Small intestine (tissue), 16 donors: ENCODE data around the gene PDCD5. TPM values are rescaled to one million over a fixed set of nuclear protein-coding genes. Genes with fewer than 3 reads are reported as not detected.
"Not testable (repeated sequence)": the region's sequence is repeated elsewhere in the genome, so short reads cannot be mapped to it uniquely, and the experiment has no call there.

Source experiments
- DNase-seq, 2 donors: peaks; one replicate each; pipeline versions ENCODE4 v3.0.0 to v3.0.0-alpha.2; 2013
- FAIRE-seq: peaks from 2 replicates; lab custom pipeline; 2012; peaks lifted over from hg19 to GRCh38; lab: Jason Lieb, UNC
- H3K27ac ChIP-seq, 3 donors: one replicate each; pipeline ENCODE4 v1.5.1; 2013; ENCODE audit warnings: low read length in 2 of 3, mild to moderate bottlenecking in 2 of 3, control low read depth in 1 of 3, inconsistent platforms in 1 of 3, low read depth in 1 of 3, moderate library complexity in 1 of 3
- H3K27me3 ChIP-seq, 3 donors: one replicate each; pipeline ENCODE4 v1.6.1; 2013; ENCODE audit warnings: low read length in 3 of 3, inconsistent platforms in 1 of 3; ENCODE audit not compliant: control insufficient read depth in 3 of 3, insufficient read depth in 3 of 3
- H3K36me3 ChIP-seq, 3 donors: one replicate each; pipeline ENCODE4 v1.6.1; 2013; ENCODE audit warnings: low read length in 3 of 3, inconsistent platforms in 1 of 3, low read depth in 1 of 3, mild to moderate bottlenecking in 1 of 3, moderate library complexity in 1 of 3; ENCODE audit not compliant: control insufficient read depth in 3 of 3, insufficient read depth in 2 of 3
- H3K4me1 ChIP-seq, 3 donors: one replicate each; pipeline ENCODE4 v1.6.1; 2013; ENCODE audit warnings: low read length in 2 of 3, inconsistent platforms in 1 of 3, low read depth in 1 of 3, mild to moderate bottlenecking in 1 of 3, moderate library complexity in 1 of 3; ENCODE audit not compliant: control insufficient read depth in 3 of 3, insufficient read depth in 2 of 3
- H3K4me3 ChIP-seq, 3 donors: one replicate each; pipeline ENCODE4 v1.5.1; 2013; ENCODE audit warnings: low read length in 3 of 3, control low read depth in 1 of 3, inconsistent platforms in 1 of 3, low read depth in 1 of 3, mild to moderate bottlenecking in 1 of 3, moderate library complexity in 1 of 3
- H3K9me3 ChIP-seq, 2 donors: one replicate each; pipeline ENCODE4 v1.6.1; 2013; ENCODE audit warnings: low read depth in 1 of 2, low read length in 1 of 2; ENCODE audit not compliant: control insufficient read depth in 2 of 2, insufficient read depth in 1 of 2
- WGBS, 3 donors: extraction: QIAGEN DNeasy Blood & Tissue Kit; methylation state at CpG; one replicate each; pipeline ENCODE4 v1.1.7; 2013; 5-methylcytosine and 5-hydroxymethylcytosine counted together
- long read RNA-seq, 10 donors: transcript quantifications; one replicate each; lab custom pipeline, GENCODE V29; 2026
- polyA plus RNA-seq, 4 donors: library from polyadenylated mRNA; stranded (reverse) in 3 of 4; unstranded in 1 of 4; fragments of 200-250 nt in 3 of 4; fragments of 120-200 nt in 1 of 4; gene quantifications; one replicate each; pipeline versions ENCODE4 v1.2.1 to v1.2.3, GENCODE V29; 2013
- donor health status: healthy with polysubstance abuse.
- donor health status: control.
- donor health status: control.
- donor health status: Bipolar disorder and iron deficiency.
- donor health status: healthy.

The PDCD5 gene
- 100 to 1,000 TPM in 3 of 4 donors, 10 to 100 TPM in 1; 47.8 to 114 (median 105) TPM for polyA plus RNA-seq
- long read RNA-seq, donor 1, transcript PDCD5-205 (4 exons, 480 nt), result minor isoform, 9 of 164 reads
- long read RNA-seq, donor 1, transcript PDCD5-203 (4 exons, 1,799 nt), result minor isoform, 10 of 164 reads
- long read RNA-seq, donor 1, transcript PDCD5-207 (6 exons, 699 nt), result major isoform, 91 of 164 reads
- long read RNA-seq, donor 1, transcript PDCD5-204 (6 exons, 601 nt), result minor isoform, 21 of 164 reads
- long read RNA-seq, donor 1, partial matches to known transcripts, result 29 of 164 reads
- long read RNA-seq, donor 1, other reads (novel, unspliced or antisense), result 0 of 164 reads
- long read RNA-seq, donor 2, transcript PDCD5-207 (6 exons, 699 nt), result major isoform, 29 of 52 reads
- long read RNA-seq, donor 2, transcript PDCD5-204 (6 exons, 601 nt), result minor isoform, 7 of 52 reads
- long read RNA-seq, donor 2, partial matches to known transcripts, result 10 of 52 reads
- long read RNA-seq, donor 2, other reads (novel, unspliced or antisense), result 0 of 52 reads
- long read RNA-seq, donor 3, transcript PDCD5-204 (6 exons, 601 nt), result minor isoform, 9 of 71 reads
- long read RNA-seq, donor 3, transcript PDCD5-207 (6 exons, 699 nt), result major isoform, 33 of 71 reads
- long read RNA-seq, donor 3, partial matches to known transcripts, result 19 of 71 reads
- long read RNA-seq, donor 3, other reads (novel, unspliced or antisense), result 0 of 71 reads
- long read RNA-seq, donor 4, result 0 reads
- long read RNA-seq, donor 5, transcript PDCD5-204 (6 exons, 601 nt), result minor isoform, 6 of 28 reads
- long read RNA-seq, donor 5, transcript PDCD5-207 (6 exons, 699 nt), result major isoform, 13 of 28 reads
- long read RNA-seq, donor 5, partial matches to known transcripts, result 6 of 28 reads
- long read RNA-seq, donor 5, other reads (novel, unspliced or antisense), result 0 of 28 reads
- long read RNA-seq, donor 6, transcript PDCD5-207 (6 exons, 699 nt), result major isoform, 25 of 52 reads
- long read RNA-seq, donor 6, transcript PDCD5-204 (6 exons, 601 nt), result minor isoform, 8 of 52 reads
- long read RNA-seq, donor 6, partial matches to known transcripts, result 14 of 52 reads
- long read RNA-seq, donor 6, other reads (novel, unspliced or antisense), result 0 of 52 reads
- long read RNA-seq, donor 7, transcript PDCD5-205 (4 exons, 480 nt), result minor isoform, 5 of 194 reads
- long read RNA-seq, donor 7, transcript PDCD5-207 (6 exons, 699 nt), result major isoform, 152 of 194 reads
- long read RNA-seq, donor 7, partial matches to known transcripts, result 35 of 194 reads
- long read RNA-seq, donor 7, other reads (novel, unspliced or antisense), result 0 of 194 reads
- long read RNA-seq, donor 8, transcript PDCD5-207 (6 exons, 699 nt), result major isoform, 11 of 11 reads
- long read RNA-seq, donor 8, partial matches to known transcripts, result 0 of 11 reads
- long read RNA-seq, donor 8, other reads (novel, unspliced or antisense), result 0 of 11 reads
- long read RNA-seq, donor 9, transcript PDCD5-207 (6 exons, 699 nt), result major isoform, 21 of 24 reads
- long read RNA-seq, donor 9, partial matches to known transcripts, result 0 of 24 reads
- long read RNA-seq, donor 9, other reads (novel, unspliced or antisense), result 0 of 24 reads
- long read RNA-seq, donor 10, transcript PDCD5-204 (6 exons, 601 nt), result minor isoform, 6 of 83 reads
- long read RNA-seq, donor 10, transcript PDCD5-205 (4 exons, 480 nt), result minor isoform, 5 of 83 reads
- long read RNA-seq, donor 10, transcript PDCD5-207 (6 exons, 699 nt), result major isoform, 46 of 83 reads
- long read RNA-seq, donor 10, partial matches to known transcripts, result 22 of 83 reads
- long read RNA-seq, donor 10, other reads (novel, unspliced or antisense), result 0 of 83 reads

- Histone ChIP-seq H3K27ac (peak within 1 kb of the TSS; percentile 77 to 96 (median 77)), H3K9me3 (no peaks in the 10 kb centered on the region), H3K4me1 (peaks cover 2 to 5% (median 3%) of the 10 kb centered on the region in 3 donors), H3K4me3 (peak within 1 kb of the TSS; percentile 77 to 83 (median 82)), H3K27me3 (no peaks in the 10 kb centered on the region), H3K36me3 (peaks cover 0 to 18% (median 0%) of the 10 kb centered on the region in 3 donors)
- DNase-seq, result peak; percentile 95 to 98
- FAIRE-seq, result no peak
- WGBS, 3 donors, result 0% methylated on average over 60 to 81 of the region's 81 CpGs
Observed at GRCh38 chr19:32580901-32581704, at the start of gene PDCD5. PDCD5 (plus strand) TSS chr19:32581190; CDS start chr19:32581262, 72 bp downstream.

- no peak for FAIRE-seq
- WGBS, 3 donors, result 89 to 95% (median 91%) methylated on average over 3 of the region's 3 CpGs
- peaks cover 0 to 14% of the 10 kb centered on the region in 2 donors for H3K9me3 ChIP-seq
- no peak overlapping the region for H3K27ac ChIP-seq
- no peak overlapping the region for H3K4me3 ChIP-seq
- DNase-seq, result no peak
- H3K27me3 ChIP-seq, result peaks cover 0 to 2% (median 0%) of the 10 kb centered on the region in 3 donors
- H3K4me1 ChIP-seq, result no peaks in the 10 kb centered on the region
- no peaks in the 10 kb centered on the region for H3K36me3 ChIP-seq
Observed at GRCh38 chr19:32532233-32532632, 48.8 kb upstream of the PDCD5 start.

GRCh38 chr19:32537580-32537979, 43.4 kb upstream of the PDCD5 start:
- peaks cover 0 to 3% (median 0%) of the 10 kb centered on the region in 3 donors for H3K27me3 ChIP-seq
- WGBS, 3 donors, result 65 to 76% (median 71%) methylated on average over 5 of the region's 5 CpGs
- FAIRE-seq (no peak), DNase-seq (no peak)
- H3K9me3 ChIP-seq, result peaks cover 0 to 7% of the 10 kb centered on the region in 2 donors
- no peaks in the 10 kb centered on the region for H3K4me1 ChIP-seq
- H3K27ac ChIP-seq, result no peak overlapping the region
- H3K4me3 ChIP-seq, result no peak overlapping the region
- H3K36me3 ChIP-seq, result no peaks in the 10 kb centered on the region

GRCh38 chr19:32539240-32539916, 41.6 kb upstream of the PDCD5 start:
- WGBS, 3 donors, result 75 to 77% (median 77%) methylated on average over 12 of the region's 12 CpGs
- no peaks in the 10 kb centered on the region for H3K4me1 ChIP-seq
- H3K27ac ChIP-seq, result no peak overlapping the region
- no peaks in the 10 kb centered on the region for H3K36me3 ChIP-seq
- no peak overlapping the region for H3K4me3 ChIP-seq
- FAIRE-seq, result no peak
- H3K9me3 ChIP-seq, result peaks cover 0 to 5% of the 10 kb centered on the region in 2 donors
- peaks cover 0 to 3% (median 0%) of the 10 kb centered on the region in 3 donors for H3K27me3 ChIP-seq
- DNase-seq, result no peak

GRCh38 chr19:32540621-32541020, 40.4 kb upstream of the PDCD5 start:
- no peak overlapping the region for H3K27ac ChIP-seq
- H3K9me3 ChIP-seq, result no peaks in the 10 kb centered on the region
- H3K27me3 ChIP-seq, result peaks cover 0 to 2% (median 0%) of the 10 kb centered on the region in 3 donors
- H3K4me1 ChIP-seq, result no peaks in the 10 kb centered on the region
- no peak for FAIRE-seq
- H3K4me3 ChIP-seq, result no peak overlapping the region
- WGBS, 3 donors, result 31 to 62% (median 59%) methylated on average over 3 of the region's 3 CpGs
- no peaks in the 10 kb centered on the region for H3K36me3 ChIP-seq
- DNase-seq, result no peak

GRCh38 chr19:32541376-32541775, 39.6 kb upstream of the PDCD5 start:
- 89 to 94% (median 93%) methylated on average over 5 of the region's 5 CpGs for WGBS, 3 donors
- FAIRE-seq, H3K4me1 ChIP-seq, H3K27me3 ChIP-seq, DNase-seq, H3K9me3 ChIP-seq, H3K4me3 ChIP-seq, H3K36me3 ChIP-seq, H3K27ac ChIP-seq: not testable (repeated sequence)
